B cell (primary cell): ENCODE data around the gene PPBP.

Experiments
- EZH2 ChIP-seq: IDR thresholded peaks from 2 replicates; pipeline ENCODE4 v1.6.1; 2012; ENCODE audit warnings: borderline replicate concordance, low read depth, mild to moderate bottlenecking, moderate library complexity, low read length; ENCODE audit not compliant: insufficient read depth, poor library complexity, severe bottlenecking
- TF ChIP-seq, protein P1 (sequence below): fragments of 200-600 bp; IDR thresholded peaks from one replicate; pipeline ENCODE4 v1.8.0; 2022; ENCODE audit warnings: antibody characterized with exemption, mild to moderate bottlenecking

DNA sequence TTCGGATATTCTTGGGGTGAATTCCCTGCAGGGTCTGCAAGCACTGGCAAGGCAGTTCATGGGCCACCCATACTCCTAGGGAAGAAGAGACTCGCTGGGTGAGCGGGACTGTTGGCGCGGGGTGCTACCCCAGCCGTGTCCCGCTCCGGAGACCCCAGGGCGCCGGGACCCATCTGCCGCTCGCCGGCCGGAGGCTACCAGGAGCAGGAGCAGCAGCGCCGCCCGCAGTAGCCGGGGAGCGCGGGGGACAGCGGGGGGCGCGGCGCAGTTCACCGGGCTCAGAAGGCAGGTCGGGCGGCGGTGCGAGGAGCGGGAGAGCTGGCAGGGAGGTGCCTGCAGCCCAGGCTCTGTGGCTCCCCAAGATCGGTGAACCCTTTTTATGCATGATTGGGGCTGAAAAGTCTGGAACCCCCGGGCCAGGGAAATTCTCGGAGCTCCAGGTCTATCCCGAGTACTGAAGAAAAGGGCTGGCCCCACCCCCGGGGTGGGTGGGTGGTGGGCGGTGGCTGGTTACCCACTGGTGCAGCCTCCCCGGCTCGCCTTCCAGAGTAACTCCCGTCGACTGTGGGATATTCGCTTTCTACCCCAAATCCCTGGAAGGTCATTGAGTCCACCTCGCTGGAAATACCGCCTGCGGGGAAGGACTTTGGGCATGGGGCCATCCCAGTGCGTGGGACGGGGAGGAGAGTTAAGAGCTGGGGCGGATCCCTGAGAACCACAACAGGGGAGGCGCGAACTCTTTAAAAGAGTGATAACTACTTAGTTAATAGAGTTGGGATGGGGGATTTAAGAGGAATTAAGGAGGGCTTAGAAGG is 43.7 kb downstream of the PPBP start:
- TF ChIP-seq, protein P1, sequence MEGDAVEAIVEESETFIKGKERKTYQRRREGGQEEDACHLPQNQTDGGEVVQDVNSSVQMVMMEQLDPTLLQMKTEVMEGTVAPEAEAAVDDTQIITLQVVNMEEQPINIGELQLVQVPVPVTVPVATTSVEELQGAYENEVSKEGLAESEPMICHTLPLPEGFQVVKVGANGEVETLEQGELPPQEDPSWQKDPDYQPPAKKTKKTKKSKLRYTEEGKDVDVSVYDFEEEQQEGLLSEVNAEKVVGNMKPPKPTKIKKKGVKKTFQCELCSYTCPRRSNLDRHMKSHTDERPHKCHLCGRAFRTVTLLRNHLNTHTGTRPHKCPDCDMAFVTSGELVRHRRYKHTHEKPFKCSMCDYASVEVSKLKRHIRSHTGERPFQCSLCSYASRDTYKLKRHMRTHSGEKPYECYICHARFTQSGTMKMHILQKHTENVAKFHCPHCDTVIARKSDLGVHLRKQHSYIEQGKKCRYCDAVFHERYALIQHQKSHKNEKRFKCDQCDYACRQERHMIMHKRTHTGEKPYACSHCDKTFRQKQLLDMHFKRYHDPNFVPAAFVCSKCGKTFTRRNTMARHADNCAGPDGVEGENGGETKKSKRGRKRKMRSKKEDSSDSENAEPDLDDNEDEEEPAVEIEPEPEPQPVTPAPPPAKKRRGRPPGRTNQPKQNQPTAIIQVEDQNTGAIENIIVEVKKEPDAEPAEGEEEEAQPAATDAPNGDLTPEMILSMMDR = no peak
- no peak for TF ChIP-seq EZH2
